PC-9 (cell line): ENCODE data around the gene PINLYP. TPM values are rescaled to one million over a fixed set of nuclear protein-coding genes. Genes with fewer than 3 reads are reported as not detected.

Experiments used
- BruUV-seq: library from RNA; stranded (reverse); fragments of 400-500 nt; replicated peaks from 2 replicates; lab custom pipeline; 2021; lab: Mats Ljungman, UMichigan
- CTCF ChIA-PET: fragments of 300-600 bp; sonication (Branson Sonifier 250); formaldehyde crosslinking; loops from one replicate; lab custom pipeline; 2022; ENCODE audit warnings: antibody characterized with exemption; lab: Charles Lee
- POLR2A ChIA-PET: fragments of 300-600 bp; sonication (Branson Sonifier 250); formaldehyde crosslinking; loops from one replicate; lab custom pipeline; 2022; ENCODE audit warnings: antibody characterized with exemption; ENCODE audit not compliant: unreplicated experiment; lab: Charles Lee
- DNase-seq, 2 experiments: peaks; one replicate each; pipeline versions ENCODE4 v3.0.0 to v3.0.0-alpha.2; 2015 to 2022; ENCODE audit warnings: mixed read lengths in 1 of 2
- H2AFZ ChIP-seq: fragments of 200-600 bp; sonication (generic); 2 replicates; pipeline ENCODE4 v1.8.1; 2017; ENCODE audit warnings: antibody characterized with exemption
- H3F3A ChIP-seq: fragments of 200-600 bp; sonication (generic); 2 replicates; pipeline ENCODE4 v1.8.1; 2017; ENCODE audit warnings: antibody characterized with exemption, mild to moderate bottlenecking, low read depth; ENCODE audit not compliant: insufficient read depth
- H3K27ac ChIP-seq: fragments of 200-600 bp; sonication (generic); 2 replicates; pipeline ENCODE4 v1.6.1; 2016; ENCODE audit warnings: mixed run types
- H3K27me3 ChIP-seq: fragments of 200-600 bp; sonication (generic); 2 replicates; pipeline ENCODE4 v1.6.1; 2016; ENCODE audit warnings: low read depth, mixed run types; ENCODE audit not compliant: insufficient read depth
- H3K36me3 ChIP-seq: fragments of 200-600 bp; sonication (generic); 2 replicates; pipeline ENCODE4 v1.6.1; 2016; ENCODE audit warnings: low read depth, mixed run types
- H3K4me1 ChIP-seq: fragments of 200-600 bp; sonication (generic); replicated peaks from 2 replicates; pipeline ENCODE4 v1.6.1; 2016; ENCODE audit warnings: mixed run types; ENCODE audit not compliant: insufficient read depth
- H3K4me2 ChIP-seq: fragments of 200-600 bp; sonication (generic); 2 replicates; pipeline ENCODE4 v1.6.1; 2017; ENCODE audit warnings: mixed run types
- H3K4me3 ChIP-seq: fragments of 200-600 bp; sonication (generic); 2 replicates; pipeline ENCODE4 v1.6.1; 2016; ENCODE audit warnings: mixed run types
- H3K79me2 ChIP-seq: fragments of 200-600 bp; sonication (generic); 2 replicates; pipeline ENCODE4 v1.6.1; 2017; ENCODE audit warnings: low read depth, mixed run types
- H3K9me2 ChIP-seq: fragments of 200-600 bp; sonication (generic); 2 replicates; pipeline ENCODE4 v1.8.1; 2017; ENCODE audit warnings: mild to moderate bottlenecking; ENCODE audit not compliant: insufficient read depth
- H3K9me3 ChIP-seq: fragments of 200-600 bp; sonication (generic); 2 replicates; pipeline ENCODE4 v1.8.1; 2016; ENCODE audit warnings: low read depth; ENCODE audit not compliant: insufficient read depth
- H4K20me1 ChIP-seq: fragments of 200-600 bp; sonication (generic); 2 replicates; pipeline ENCODE4 v1.8.1; 2017; ENCODE audit not compliant: insufficient read depth
- EZH2 ChIP-seq: fragments of 200-600 bp; sonication (generic); IDR thresholded peaks from 2 replicates; pipeline ENCODE4 v1.8.0; 2017; ENCODE audit warnings: antibody characterized with exemption, low read depth
- intact Hi-C: fragments of 100-400 bp; cut with micrococcal nuclease; formaldehyde crosslinking; loops from one replicate; pipeline ENCODE4 v1.10.0; 2022; ENCODE audit not compliant: unreplicated experiment
- total RNA-seq: library from RNA; stranded (reverse); gene quantifications from 2 replicates; pipeline ENCODE4 v1.2.3, GENCODE V29; 2021
- TF ChIP-seq, protein P1 (sequence below): fragments of 200-600 bp; sonication (generic); conservative IDR thresholded peaks from 2 replicates; pipeline ENCODE4 v1.6.1; 2017; ENCODE audit warnings: mixed run types, antibody characterized with exemption, mild to moderate bottlenecking, moderate library complexity

The PINLYP gene
- total RNA-seq, 1 experiment from 2014 or later, result 2.0 TPM

DNA sequence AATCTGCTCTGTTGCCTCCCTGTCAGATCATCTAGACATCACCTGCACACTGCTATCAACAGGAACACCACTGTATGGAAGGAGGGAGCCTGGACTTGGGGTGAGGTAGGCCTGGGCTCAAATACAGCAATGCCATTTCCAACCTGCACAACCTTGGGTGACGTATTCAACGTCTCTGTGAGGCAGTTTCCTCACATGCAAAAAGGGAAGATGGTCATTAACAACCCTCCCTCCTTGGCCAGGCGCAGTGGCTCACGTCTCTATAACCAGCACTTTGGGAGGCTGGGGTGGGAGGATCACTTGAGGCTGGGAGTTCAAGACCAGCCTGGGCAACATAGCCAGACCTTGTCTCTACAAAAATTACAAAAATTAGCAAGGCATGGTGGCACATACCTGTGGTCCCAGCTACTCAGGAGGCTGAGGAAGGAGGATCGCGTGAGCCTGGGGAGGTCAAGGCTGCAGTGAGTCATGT lies 13.3 kb upstream of the PINLYP start:
- H3K4me3 ChIP-seq, result no peak overlapping the region
- no peak overlapping the region for H3K4me2 ChIP-seq
- H4K20me1 ChIP-seq, result no peaks in the 10 kb centered on the region; the same call in 1 of the 2 replicates
- H3K9me2 ChIP-seq, result no peaks in the 10 kb centered on the region
- TF ChIP-seq, protein P1, sequence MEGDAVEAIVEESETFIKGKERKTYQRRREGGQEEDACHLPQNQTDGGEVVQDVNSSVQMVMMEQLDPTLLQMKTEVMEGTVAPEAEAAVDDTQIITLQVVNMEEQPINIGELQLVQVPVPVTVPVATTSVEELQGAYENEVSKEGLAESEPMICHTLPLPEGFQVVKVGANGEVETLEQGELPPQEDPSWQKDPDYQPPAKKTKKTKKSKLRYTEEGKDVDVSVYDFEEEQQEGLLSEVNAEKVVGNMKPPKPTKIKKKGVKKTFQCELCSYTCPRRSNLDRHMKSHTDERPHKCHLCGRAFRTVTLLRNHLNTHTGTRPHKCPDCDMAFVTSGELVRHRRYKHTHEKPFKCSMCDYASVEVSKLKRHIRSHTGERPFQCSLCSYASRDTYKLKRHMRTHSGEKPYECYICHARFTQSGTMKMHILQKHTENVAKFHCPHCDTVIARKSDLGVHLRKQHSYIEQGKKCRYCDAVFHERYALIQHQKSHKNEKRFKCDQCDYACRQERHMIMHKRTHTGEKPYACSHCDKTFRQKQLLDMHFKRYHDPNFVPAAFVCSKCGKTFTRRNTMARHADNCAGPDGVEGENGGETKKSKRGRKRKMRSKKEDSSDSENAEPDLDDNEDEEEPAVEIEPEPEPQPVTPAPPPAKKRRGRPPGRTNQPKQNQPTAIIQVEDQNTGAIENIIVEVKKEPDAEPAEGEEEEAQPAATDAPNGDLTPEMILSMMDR, result no peak
- no peak for TF ChIP-seq EZH2
- no peak overlapping the region for H3K27ac ChIP-seq
- H3K27me3 ChIP-seq, result no peaks in the 10 kb centered on the region
- no peak for DNase-seq
- no TSS peak for BruUV-seq
- H3K4me1 ChIP-seq, result no peaks in the 10 kb centered on the region
- peaks cover 13% of the 10 kb centered on the region; the same call in 1 of the 2 replicates for H3F3A ChIP-seq
- intact Hi-C loops, result no loop called here
- no peaks in the 10 kb centered on the region for H3K79me2 ChIP-seq
- H2AFZ ChIP-seq, result no peak overlapping the region
- H3K9me3 ChIP-seq, result no peaks in the 10 kb centered on the region
- no peaks in the 10 kb centered on the region for H3K36me3 ChIP-seq
- ChIA-PET POLR2A (no interaction called here), CTCF (no interaction called here)

DNA sequence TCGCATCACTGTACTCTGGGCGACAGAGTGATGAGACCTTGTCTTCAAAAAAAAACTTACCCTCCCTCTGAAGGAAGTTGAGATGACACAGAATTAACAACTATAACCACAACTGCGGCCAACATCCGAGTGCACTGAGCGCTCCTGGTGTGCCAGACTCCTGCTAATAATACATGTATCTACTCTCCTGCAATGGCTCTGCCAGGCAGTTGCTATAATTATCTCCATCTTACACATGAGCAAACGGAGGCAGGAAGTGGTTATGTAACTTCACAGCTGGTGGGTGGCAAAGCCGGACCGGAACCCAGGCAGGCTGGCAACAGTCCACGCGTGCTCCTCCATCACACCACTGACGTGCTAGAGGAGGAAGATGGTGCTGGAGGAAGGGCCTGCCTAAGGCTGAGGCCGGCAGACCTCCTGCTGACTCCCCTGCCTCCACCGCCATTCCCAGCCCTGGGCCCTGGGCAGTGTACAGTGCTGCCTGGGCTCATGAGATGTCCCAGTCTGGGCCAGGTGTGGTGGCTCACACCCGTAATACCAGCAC lies 12.8 kb upstream of the PINLYP start:
- Histone ChIP-seq H3K9me2 (no peaks in the 10 kb centered on the region), H2AFZ (no peak overlapping the region), H3K27me3 (no peaks in the 10 kb centered on the region), H3K4me2 (no peak overlapping the region), H3K27ac (no peak overlapping the region), H3K9me3 (no peaks in the 10 kb centered on the region), H3K36me3 (no peaks in the 10 kb centered on the region), H4K20me1 (no peaks in the 10 kb centered on the region; the same call in 1 of the 2 replicates), H3K4me1 (no peaks in the 10 kb centered on the region), H3K79me2 (no peaks in the 10 kb centered on the region), H3K4me3 (no peak overlapping the region), H3F3A (peaks cover 12% of the 10 kb centered on the region; the same call in 1 of the 2 replicates)
- POLR2A ChIA-PET, result no interaction called here
- no peak for DNase-seq
- intact Hi-C loops, result no loop called here
- CTCF ChIA-PET, result no interaction called here
- no peak for TF ChIP-seq EZH2
- TF ChIP-seq, protein P1, result no peak
- BruUV-seq, result no TSS peak

DNA sequence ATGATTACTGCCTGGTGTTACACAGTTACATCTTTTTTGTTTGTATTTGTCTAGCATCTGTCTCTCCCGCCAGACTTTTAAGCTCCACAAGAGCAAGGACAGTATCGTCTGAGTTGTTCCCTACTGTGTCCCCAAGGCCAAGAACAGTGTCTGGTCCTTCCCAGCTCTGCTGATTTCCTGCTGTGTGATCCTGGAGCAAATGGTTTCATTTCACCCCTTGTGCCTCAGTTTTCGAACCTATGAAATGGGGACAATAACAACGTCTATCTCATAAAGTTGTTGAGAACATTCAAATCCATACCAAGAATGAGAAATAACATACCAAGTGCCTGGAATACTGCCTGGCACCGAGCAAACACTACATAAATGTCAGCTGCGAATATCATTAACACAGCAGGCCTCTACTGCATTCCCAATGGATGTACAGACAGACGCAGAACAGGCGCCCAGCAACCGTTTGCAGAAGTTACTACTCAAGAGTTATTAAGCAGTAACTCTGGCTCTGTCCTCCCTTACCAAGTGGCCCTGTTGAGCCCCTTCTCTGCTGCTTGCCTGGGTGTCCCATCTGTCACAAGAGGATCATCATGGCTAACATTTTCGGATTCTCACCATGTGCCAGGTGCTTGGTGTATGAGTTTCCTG lies 11.7 kb upstream of the PINLYP start:
- BruUV-seq, result no TSS peak
- TF ChIP-seq EZH2, result no peak
- TF ChIP-seq, protein P1, result no peak
- Histone ChIP-seq H3K79me2 (no peaks in the 10 kb centered on the region), H3K4me1 (no peaks in the 10 kb centered on the region), H3K4me3 (no peak overlapping the region), H3K27me3 (no peaks in the 10 kb centered on the region), H3K9me3 (no peaks in the 10 kb centered on the region), H4K20me1 (no peaks in the 10 kb centered on the region; the same call in 1 of the 2 replicates), H2AFZ (no peak overlapping the region), H3K9me2 (no peaks in the 10 kb centered on the region), H3F3A (peaks cover 8% of the 10 kb centered on the region; the same call in 1 of the 2 replicates), H3K36me3 (no peaks in the 10 kb centered on the region), H3K27ac (no peak overlapping the region), H3K4me2 (no peak overlapping the region)
- ChIA-PET CTCF (no interaction called here), POLR2A (no interaction called here)
- intact Hi-C loops, result no loop called here
- no peak for DNase-seq
